Measurements from ENCODE around the gene NCOA5.

Gene NCOA5

GRCh38 chr20:46049190-46049589 lies 40.6 kb downstream of the NCOA5 start:
- no peak overlapping the region for H3K4me3 ChIP-seq (ENCODE audit: low read depth, low read length)
- no peak for DNase-seq (ENCODE audit: low read depth)
- no peak for TF ChIP-seq MYC (IDR thresholded peaks at IDR 0.05; ENCODE audit: low read depth, low read length)
- no peak for TF ChIP-seq POLR2A (IDR thresholded peaks at IDR 0.05; ENCODE audit: extremely low read depth, insufficient read length)
- TF ChIP-seq MAX (IDR thresholded peaks at IDR 0.05; ENCODE audit: low read depth, low read length): no peak
- TF ChIP-seq CTCF (IDR thresholded peaks at IDR 0.05; ENCODE audit: low read depth, low read length): no peak

GRCh38 chr20:46047821-46048220 lies 41.9 kb downstream of the NCOA5 start:
- no peak for DNase-seq (ENCODE audit: low read depth)
- TF ChIP-seq CTCF (IDR thresholded peaks at IDR 0.05; ENCODE audit: low read depth, low read length) (no peak), MYC (IDR thresholded peaks at IDR 0.05; ENCODE audit: low read depth, low read length) (no peak), POLR2A (IDR thresholded peaks at IDR 0.05; ENCODE audit: extremely low read depth, insufficient read length) (no peak), MAX (IDR thresholded peaks at IDR 0.05; ENCODE audit: low read depth, low read length) (no peak)
- H3K4me3 ChIP-seq (ENCODE audit: low read depth, low read length): no peak overlapping the region

GRCh38 chr20:46046588-46047310 lies 43.0 kb downstream of the NCOA5 start:
- H3K4me3 ChIP-seq (ENCODE audit: low read depth, low read length): no peak overlapping the region
- TF ChIP-seq MAX (IDR thresholded peaks at IDR 0.05; ENCODE audit: low read depth, low read length) (no peak), MYC (IDR thresholded peaks at IDR 0.05; ENCODE audit: low read depth, low read length) (no peak), POLR2A (IDR thresholded peaks at IDR 0.05; ENCODE audit: extremely low read depth, insufficient read length) (no peak), CTCF (IDR thresholded peaks at IDR 0.05; ENCODE audit: low read depth, low read length) (no peak)
- DNase-seq (ENCODE audit: low read depth): no peak

GRCh38 chr20:46044896-46045295 lies 44.9 kb downstream of the NCOA5 start:
- H3K4me3 ChIP-seq (ENCODE audit: low read depth, low read length): no peak overlapping the region
- TF ChIP-seq POLR2A (IDR thresholded peaks at IDR 0.05; ENCODE audit: extremely low read depth, insufficient read length) (no peak), CTCF (IDR thresholded peaks at IDR 0.05; ENCODE audit: low read depth, low read length) (no peak), MYC (IDR thresholded peaks at IDR 0.05; ENCODE audit: low read depth, low read length) (no peak), MAX (IDR thresholded peaks at IDR 0.05; ENCODE audit: low read depth, low read length) (no peak)
- no peak for DNase-seq (ENCODE audit: low read depth)

GRCh38 chr20:46043556-46043955 lies 46.2 kb downstream of the NCOA5 start:
- no peak for DNase-seq (ENCODE audit: low read depth)
- TF ChIP-seq CTCF (IDR thresholded peaks at IDR 0.05; ENCODE audit: low read depth, low read length): no peak
- TF ChIP-seq MAX (IDR thresholded peaks at IDR 0.05; ENCODE audit: low read depth, low read length): no peak
- TF ChIP-seq POLR2A (IDR thresholded peaks at IDR 0.05; ENCODE audit: extremely low read depth, insufficient read length): no peak
- no peak for TF ChIP-seq MYC (IDR thresholded peaks at IDR 0.05; ENCODE audit: low read depth, low read length)

More at GRCh38 chr20:46043556-46043955, 46.2 kb downstream of the NCOA5 start:
- H3K4me3 ChIP-seq (ENCODE audit: low read depth, low read length): no peak overlapping the region
